HG03457 (cell line): Measurements from ENCODE around the gene TGFBR3.
"Not testable (repeated sequence)": the region's sequence is repeated elsewhere in the genome, so short reads cannot be mapped to it uniquely, and the experiment has no call there.

Experiments
- ATAC-seq: cut with Tn5 transposase; IDR thresholded peaks from one replicate; pipeline ENCODE4 v1.9.1; 2021; ENCODE audit warnings: moderate number of reproducible peaks; ENCODE audit not compliant: unreplicated experiment

The TGFBR3 gene

GRCh38 chr1:91666651-91667050 lies 219.3 kb downstream of the TGFBR3 start:
- ATAC-seq, result not testable (repeated sequence)

GRCh38 chr1:91661121-91661520 lies 224.8 kb downstream of the TGFBR3 start:
- ATAC-seq, result no peak

GRCh38 chr1:91660708-91661107 lies 225.2 kb downstream of the TGFBR3 start:
- ATAC-seq, result no peak

GRCh38 chr1:91655912-91656449 lies 230.0 kb downstream of the TGFBR3 start:
- no peak for ATAC-seq

GRCh38 chr1:91653183-91653582 lies 232.8 kb downstream of the TGFBR3 start:
- no peak for ATAC-seq

- no peak for ATAC-seq
Measured at GRCh38 chr1:91651661-91652071, 234.3 kb downstream of the TGFBR3 start.

GRCh38 chr1:91651243-91651642 lies 234.7 kb downstream of the TGFBR3 start:
- ATAC-seq, result no peak

- no peak for ATAC-seq
Measured at GRCh38 chr1:91650764-91651163, 235.2 kb downstream of the TGFBR3 start.

- ATAC-seq, result no peak
Measured at GRCh38 chr1:91647061-91647460, 238.9 kb downstream of the TGFBR3 start.

- ATAC-seq, result no peak
Measured at GRCh38 chr1:91645031-91645430, 240.9 kb downstream of the TGFBR3 start.

- no peak for ATAC-seq
Measured at GRCh38 chr1:91643431-91643830, 242.5 kb downstream of the TGFBR3 start.

- ATAC-seq, result no peak
Measured at GRCh38 chr1:91640877-91641526, 244.9 kb downstream of the TGFBR3 start.

- ATAC-seq, result no peak
Measured at GRCh38 chr1:91637539-91637994, 248.4 kb downstream of the TGFBR3 start.

- no peak for ATAC-seq
Measured at GRCh38 chr1:91635763-91636162, 250.2 kb downstream of the TGFBR3 start.

GRCh38 chr1:91633438-91633837 lies 252.5 kb downstream of the TGFBR3 start:
- ATAC-seq, result no peak

GRCh38 chr1:91631718-91632330 lies 254.1 kb downstream of the TGFBR3 start:
- no peak for ATAC-seq

- ATAC-seq, result no peak
Measured at GRCh38 chr1:91630803-91631202, 255.1 kb downstream of the TGFBR3 start.
